ENCODE data around the gene SYNGR3. TPM values are rescaled to one million over a fixed set of nuclear protein-coding genes. Genes with fewer than 3 reads are reported as not detected.

SYNGR3 gene
- total and polyA plus RNA-seq, 2 of the 13 experiments (the other 11 are each of a cell fraction or from before 2014, with no cell fraction given): 0.97 to 5.7 TPM

GRCh38 chr16:2035431-2036199 lies 45.8 kb downstream of the SYNGR3 start (continued):
- peak; percentile 84 for TF ChIP-seq YY1 (IDR thresholded peaks at IDR 0.05; ENCODE audit: insufficient read depth, insufficient replicate concordance, low read depth, low read length)
- peak; percentile 66 for TF ChIP-seq ASH2L (IDR thresholded peaks at IDR 0.05; ENCODE audit: insufficient read length, low read depth, low read length)
- TF ChIP-seq HCFC1 (IDR thresholded peaks at IDR 0.05; ENCODE audit: low read depth, low read length): no peak
- TF ChIP-seq ZBTB37 (CRISPR knock-in tag; IDR thresholded peaks at IDR 0.05): peak; percentile 94
- TF ChIP-seq ZNF747 (CRISPR knock-in tag; IDR thresholded peaks at IDR 0.05; ENCODE audit: borderline replicate concordance): peak; percentile 78
- 0 out of 2 replicates have a peak, but pooled peaks have one; percentile 44 for TF ChIP-seq ZNF136 (CRISPR knock-in tag; IDR thresholded peaks at IDR 0.05; ENCODE audit: low read depth)
- TF ChIP-seq KMT2B (CRISPR knock-in tag; IDR thresholded peaks at IDR 0.05): peak; percentile 66; the same call in 1 of the 2 replicates
- no peak; the same call in 1 of the 2 replicates for TF ChIP-seq ZNF333 (CRISPR knock-in tag; IDR thresholded peaks at IDR 0.05; ENCODE audit: borderline replicate concordance)
- TF ChIP-seq ZNF431 (CRISPR knock-in tag; IDR thresholded peaks at IDR 0.05; ENCODE audit: borderline replicate concordance, low read depth): 0 out of 2 replicates have a peak, but pooled peaks have one; percentile 42
- peak; percentile 61; the same call in 1 of the 2 replicates for TF ChIP-seq ARID4A (CRISPR knock-in tag; IDR thresholded peaks at IDR 0.05; ENCODE audit: borderline replicate concordance)
- no peak for TF ChIP-seq GRHL1 (CRISPR knock-in tag; conservative IDR thresholded peaks at IDR 0.05)
- TF ChIP-seq FOXP4 (CRISPR knock-in tag; IDR thresholded peaks at IDR 0.05): peak; percentile 82
- peak; percentile 62 for TF ChIP-seq DPF2 (CRISPR knock-in tag; IDR thresholded peaks at IDR 0.05; ENCODE audit: borderline replicate concordance, low read depth)
- TF ChIP-seq ZNF446 (CRISPR knock-in tag; IDR thresholded peaks at IDR 0.05): no peak
- peak; percentile 91 for TF ChIP-seq ZBTB7A (CRISPR knock-in tag; IDR thresholded peaks at IDR 0.05)
- TF ChIP-seq RAD51 (IDR thresholded peaks at IDR 0.05; ENCODE audit: borderline replicate concordance): no peak

All from HepG2 (cell line).